KMS-11 (cell line): Measurements from ENCODE around the gene SPTBN1.

Source experiments
- H2AFZ ChIP-seq: fragments of 200-600 bp; sonication (generic); 2 replicates; pipeline ENCODE4 v1.6.1; 2016; ENCODE audit warnings: antibody characterized with exemption, mixed run types, low read depth
- H3K27ac ChIP-seq: fragments of 200-600 bp; sonication (generic); 2 replicates; pipeline ENCODE4 v1.6.1; 2016; ENCODE audit warnings: mild to moderate bottlenecking, mixed run types
- H3K27me3 ChIP-seq: fragments of 200-600 bp; sonication (generic); 2 replicates; pipeline ENCODE4 v1.6.1; 2017; ENCODE audit warnings: mild to moderate bottlenecking, low read depth, mixed run types, moderate library complexity; ENCODE audit not compliant: insufficient read depth
- H3K36me3 ChIP-seq: fragments of 200-600 bp; sonication (generic); 2 replicates; pipeline ENCODE4 v1.6.1; 2017; ENCODE audit warnings: mild to moderate bottlenecking, mixed run types; ENCODE audit not compliant: insufficient read depth
- H3K4me1 ChIP-seq: fragments of 200-600 bp; sonication (generic); 2 replicates; pipeline ENCODE4 v1.6.1; 2016; ENCODE audit warnings: mild to moderate bottlenecking, low read depth, mixed run types; ENCODE audit not compliant: poor library complexity, severe bottlenecking
- H3K4me2 ChIP-seq: fragments of 200-600 bp; sonication (generic); 2 replicates; pipeline ENCODE4 v1.7.0; 2016; ENCODE audit warnings: mild to moderate bottlenecking, mixed run types
- H3K4me3 ChIP-seq: fragments of 200-600 bp; sonication (generic); IDR thresholded peaks from 2 replicates; pipeline ENCODE4 v1.6.1; 2017; ENCODE audit warnings: low read depth, low read length, mixed read lengths; ENCODE audit not compliant: insufficient read depth
- H3K79me2 ChIP-seq: fragments of 200-600 bp; sonication (generic); 2 replicates; pipeline ENCODE4 v1.6.1; 2016; ENCODE audit warnings: low read depth, mixed run types; ENCODE audit not compliant: insufficient read depth
- H3K9ac ChIP-seq: fragments of 200-600 bp; sonication (generic); 2 replicates; pipeline ENCODE4 v1.6.1; 2016; ENCODE audit warnings: mild to moderate bottlenecking, mixed run types
- H4K20me1 ChIP-seq: fragments of 200-600 bp; sonication (generic); 2 replicates; pipeline ENCODE4 v1.6.1; 2016; ENCODE audit warnings: mild to moderate bottlenecking, mixed run types; ENCODE audit not compliant: insufficient read depth
- TF ChIP-seq, protein P1 (sequence below): fragments of 200-600 bp; sonication (generic); conservative IDR thresholded peaks from 2 replicates; pipeline ENCODE4 v1.6.1; 2017; ENCODE audit warnings: low read depth, mild to moderate bottlenecking, antibody characterized with exemption, low read length, moderate library complexity, mixed read lengths

The SPTBN1 gene

DNA sequence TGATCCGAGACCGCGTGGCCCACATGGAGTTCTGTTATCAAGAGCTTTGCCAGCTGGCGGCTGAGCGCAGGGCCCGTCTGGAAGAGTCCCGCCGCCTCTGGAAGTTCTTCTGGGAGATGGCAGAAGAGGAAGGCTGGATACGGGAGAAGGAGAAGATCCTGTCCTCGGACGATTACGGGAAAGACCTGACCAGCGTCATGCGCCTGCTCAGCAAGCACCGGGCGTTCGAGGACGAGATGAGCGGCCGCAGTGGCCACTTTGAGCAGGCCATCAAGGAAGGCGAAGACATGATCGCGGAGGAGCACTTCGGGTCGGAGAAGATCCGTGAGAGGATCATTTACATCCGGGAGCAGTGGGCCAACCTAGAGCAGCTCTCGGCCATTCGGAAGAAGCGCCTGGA lies 172.8 kb downstream of the SPTBN1 start:
- TF ChIP-seq, protein P1, sequence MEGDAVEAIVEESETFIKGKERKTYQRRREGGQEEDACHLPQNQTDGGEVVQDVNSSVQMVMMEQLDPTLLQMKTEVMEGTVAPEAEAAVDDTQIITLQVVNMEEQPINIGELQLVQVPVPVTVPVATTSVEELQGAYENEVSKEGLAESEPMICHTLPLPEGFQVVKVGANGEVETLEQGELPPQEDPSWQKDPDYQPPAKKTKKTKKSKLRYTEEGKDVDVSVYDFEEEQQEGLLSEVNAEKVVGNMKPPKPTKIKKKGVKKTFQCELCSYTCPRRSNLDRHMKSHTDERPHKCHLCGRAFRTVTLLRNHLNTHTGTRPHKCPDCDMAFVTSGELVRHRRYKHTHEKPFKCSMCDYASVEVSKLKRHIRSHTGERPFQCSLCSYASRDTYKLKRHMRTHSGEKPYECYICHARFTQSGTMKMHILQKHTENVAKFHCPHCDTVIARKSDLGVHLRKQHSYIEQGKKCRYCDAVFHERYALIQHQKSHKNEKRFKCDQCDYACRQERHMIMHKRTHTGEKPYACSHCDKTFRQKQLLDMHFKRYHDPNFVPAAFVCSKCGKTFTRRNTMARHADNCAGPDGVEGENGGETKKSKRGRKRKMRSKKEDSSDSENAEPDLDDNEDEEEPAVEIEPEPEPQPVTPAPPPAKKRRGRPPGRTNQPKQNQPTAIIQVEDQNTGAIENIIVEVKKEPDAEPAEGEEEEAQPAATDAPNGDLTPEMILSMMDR: no peak
- Histone ChIP-seq H3K9ac (no peak overlapping the region), H3K4me3 (no peak overlapping the region), H4K20me1 (no peaks in the 10 kb centered on the region), H3K27me3 (no peaks in the 10 kb centered on the region), H3K27ac (peak overlapping the region; percentile 93; the same call in 1 of the 2 replicates), H3K4me1 (peaks cover 58% of the 10 kb centered on the region), H3K36me3 (peaks cover 33% of the 10 kb centered on the region; the same call in 1 of the 2 replicates), H3K4me2 (no peak overlapping the region), H3K79me2 (peaks cover 54% of the 10 kb centered on the region; the same call in 1 of the 2 replicates), H2AFZ (no peak overlapping the region)

DNA sequence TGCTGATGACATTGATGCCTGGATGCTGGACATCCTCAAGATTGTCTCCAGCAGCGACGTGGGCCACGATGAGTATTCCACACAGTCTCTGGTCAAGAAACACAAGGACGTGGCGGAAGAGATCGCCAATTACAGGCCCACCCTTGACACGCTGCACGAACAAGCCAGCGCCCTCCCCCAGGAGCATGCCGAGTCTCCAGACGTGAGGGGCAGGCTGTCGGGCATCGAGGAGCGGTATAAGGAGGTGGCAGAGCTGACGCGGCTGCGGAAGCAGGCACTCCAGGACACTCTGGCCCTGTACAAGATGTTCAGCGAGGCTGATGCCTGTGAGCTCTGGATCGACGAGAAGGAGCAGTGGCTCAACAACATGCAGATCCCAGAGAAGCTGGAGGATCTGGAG lies 173.3 kb downstream of the SPTBN1 start:
- no peak overlapping the region for H2AFZ ChIP-seq
- H4K20me1 ChIP-seq: no peaks in the 10 kb centered on the region
- peaks cover 62% of the 10 kb centered on the region for H3K4me1 ChIP-seq
- no peak overlapping the region for H3K4me3 ChIP-seq
- peak overlapping the region; percentile 93 for H3K27ac ChIP-seq
- peaks cover 31% of the 10 kb centered on the region; the same call in 1 of the 2 replicates for H3K36me3 ChIP-seq
- H3K4me2 ChIP-seq: peak overlapping the region; percentile 33; the same call in 1 of the 2 replicates
- no peaks in the 10 kb centered on the region for H3K27me3 ChIP-seq
- H3K9ac ChIP-seq: peak overlapping the region; percentile 62; the same call in 1 of the 2 replicates
- TF ChIP-seq, protein P1: no peak
- H3K79me2 ChIP-seq: peaks cover 54% of the 10 kb centered on the region; the same call in 1 of the 2 replicates

DNA sequence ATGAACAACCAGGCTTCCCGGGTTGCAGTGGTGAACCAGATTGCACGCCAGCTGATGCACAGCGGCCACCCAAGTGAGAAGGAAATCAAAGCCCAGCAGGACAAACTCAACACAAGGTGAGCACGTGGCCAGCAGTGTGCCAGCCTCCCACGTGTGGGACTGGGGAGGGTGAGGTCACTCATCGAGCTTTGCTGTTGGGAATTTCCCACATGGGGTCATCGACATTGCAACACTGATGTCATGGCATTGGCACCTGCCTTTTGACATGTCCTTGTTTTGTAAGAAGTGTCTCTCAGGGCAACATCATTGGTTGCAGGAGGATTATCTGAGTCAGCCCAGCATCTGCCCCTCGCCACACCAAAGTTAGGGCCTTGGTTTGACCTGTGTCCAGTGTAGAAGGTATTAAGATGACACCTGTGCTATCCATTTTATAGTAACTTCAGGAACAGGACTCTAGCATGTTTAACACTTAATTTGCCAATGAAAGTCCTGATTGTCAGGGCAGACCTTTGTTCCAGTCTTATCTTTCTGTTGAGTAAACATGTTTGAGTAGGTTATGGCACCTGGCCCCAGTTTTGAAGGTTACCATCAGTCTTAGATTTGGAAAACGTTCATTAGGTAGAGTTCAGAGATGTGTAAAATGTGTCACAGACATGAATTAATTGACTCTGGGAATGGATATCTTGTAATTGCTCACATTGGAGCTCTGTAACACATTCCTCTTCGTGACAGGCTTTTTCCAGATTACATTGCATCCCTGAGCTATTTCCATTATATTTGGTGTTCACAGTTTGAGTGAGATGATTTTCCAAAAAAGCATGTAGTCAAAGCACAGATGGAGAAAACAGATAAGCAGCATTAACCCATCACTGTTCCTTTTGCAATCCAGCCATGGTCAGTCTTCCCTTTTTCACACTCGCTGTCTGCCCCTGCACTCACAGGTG lies 174.1 kb downstream of the SPTBN1 start:
- TF ChIP-seq, protein P1: no peak
- no peak overlapping the region for H2AFZ ChIP-seq
- H4K20me1 ChIP-seq: no peaks in the 10 kb centered on the region
- H3K27ac ChIP-seq: peak overlapping the region; percentile 93
- peak overlapping the region; percentile 33; the same call in 1 of the 2 replicates for H3K4me2 ChIP-seq
- H3K4me1 ChIP-seq: peaks cover 66% of the 10 kb centered on the region
- peaks cover 31% of the 10 kb centered on the region; the same call in 1 of the 2 replicates for H3K36me3 ChIP-seq
- H3K79me2 ChIP-seq: peaks cover 48% of the 10 kb centered on the region; the same call in 1 of the 2 replicates
- peak overlapping the region; percentile 62; the same call in 1 of the 2 replicates for H3K9ac ChIP-seq
- no peaks in the 10 kb centered on the region for H3K27me3 ChIP-seq
- no peak overlapping the region for H3K4me3 ChIP-seq

DNA sequence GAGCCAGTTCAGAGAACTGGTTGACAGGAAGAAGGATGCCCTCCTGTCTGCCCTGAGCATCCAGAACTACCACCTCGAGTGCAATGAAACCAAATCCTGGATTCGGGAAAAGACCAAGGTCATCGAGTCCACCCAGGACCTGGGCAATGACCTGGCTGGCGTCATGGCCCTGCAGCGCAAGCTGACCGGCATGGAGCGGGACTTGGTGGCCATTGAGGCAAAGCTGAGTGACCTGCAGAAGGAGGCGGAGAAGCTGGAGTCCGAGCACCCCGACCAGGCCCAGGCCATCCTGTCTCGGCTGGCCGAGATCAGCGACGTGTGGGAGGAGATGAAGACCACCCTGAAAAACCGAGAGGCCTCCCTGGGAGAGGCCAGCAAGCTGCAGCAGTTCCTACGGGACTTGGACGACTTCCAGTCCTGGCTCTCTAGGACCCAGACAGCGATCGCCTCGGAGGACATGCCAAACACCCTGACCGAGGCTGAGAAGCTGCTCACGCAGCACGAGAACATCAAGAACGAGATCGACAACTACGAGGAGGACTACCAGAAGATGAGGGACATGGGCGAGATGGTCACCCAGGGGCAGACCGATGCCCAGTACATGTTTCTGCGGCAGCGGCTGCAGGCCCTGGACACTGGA lies 174.9 kb downstream of the SPTBN1 start:
- Histone ChIP-seq H3K9ac (peak overlapping the region; percentile 62; the same call in 1 of the 2 replicates), H3K79me2 (peaks cover 47% of the 10 kb centered on the region; the same call in 1 of the 2 replicates), H3K27me3 (no peaks in the 10 kb centered on the region), H3K27ac (peak overlapping the region; percentile 93), H4K20me1 (no peaks in the 10 kb centered on the region), H3K4me3 (no peak overlapping the region), H3K4me1 (peaks cover 74% of the 10 kb centered on the region), H3K4me2 (peak overlapping the region; percentile 99; the same call in 1 of the 2 replicates), H2AFZ (no peak overlapping the region), H3K36me3 (peaks cover 27% of the 10 kb centered on the region; the same call in 1 of the 2 replicates)
- TF ChIP-seq, protein P1: no peak
